Measurements from ENCODE around the gene LTBP1. TPM values are rescaled to one million over a fixed set of nuclear protein-coding genes. Genes with fewer than 3 reads are reported as not detected.

LTBP1 gene
- total and polyA plus RNA-seq, 10 of the 15 experiments (the other 5 are each of a cell fraction or from before 2014, with no cell fraction given): 0.01 to 0.28 (median 0.12) TPM; not detected in 2

DNA sequence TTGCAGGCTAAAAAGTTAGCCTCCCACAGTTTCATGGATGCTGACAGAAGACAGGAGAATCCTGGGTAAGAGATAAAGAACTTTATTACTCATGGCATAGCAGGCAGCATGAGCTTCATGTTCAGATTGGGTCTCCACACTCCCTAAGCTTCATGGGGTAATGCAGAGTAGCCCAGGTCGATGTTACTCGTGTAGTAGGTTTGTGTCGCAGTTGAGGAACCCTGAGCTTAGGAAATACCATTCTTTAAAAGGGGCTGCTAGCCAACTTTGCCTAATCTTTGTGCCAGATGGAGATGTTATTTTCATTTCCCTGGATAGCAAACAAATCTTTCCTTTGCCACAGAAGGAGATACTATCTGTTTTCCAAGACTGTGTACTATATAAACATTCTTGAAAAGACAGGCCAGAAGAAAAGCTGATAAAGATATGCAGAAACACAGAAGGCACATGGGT, 117.6 kb downstream of the LTBP1 start (continued):
- TF ChIP-seq, protein P1, sequence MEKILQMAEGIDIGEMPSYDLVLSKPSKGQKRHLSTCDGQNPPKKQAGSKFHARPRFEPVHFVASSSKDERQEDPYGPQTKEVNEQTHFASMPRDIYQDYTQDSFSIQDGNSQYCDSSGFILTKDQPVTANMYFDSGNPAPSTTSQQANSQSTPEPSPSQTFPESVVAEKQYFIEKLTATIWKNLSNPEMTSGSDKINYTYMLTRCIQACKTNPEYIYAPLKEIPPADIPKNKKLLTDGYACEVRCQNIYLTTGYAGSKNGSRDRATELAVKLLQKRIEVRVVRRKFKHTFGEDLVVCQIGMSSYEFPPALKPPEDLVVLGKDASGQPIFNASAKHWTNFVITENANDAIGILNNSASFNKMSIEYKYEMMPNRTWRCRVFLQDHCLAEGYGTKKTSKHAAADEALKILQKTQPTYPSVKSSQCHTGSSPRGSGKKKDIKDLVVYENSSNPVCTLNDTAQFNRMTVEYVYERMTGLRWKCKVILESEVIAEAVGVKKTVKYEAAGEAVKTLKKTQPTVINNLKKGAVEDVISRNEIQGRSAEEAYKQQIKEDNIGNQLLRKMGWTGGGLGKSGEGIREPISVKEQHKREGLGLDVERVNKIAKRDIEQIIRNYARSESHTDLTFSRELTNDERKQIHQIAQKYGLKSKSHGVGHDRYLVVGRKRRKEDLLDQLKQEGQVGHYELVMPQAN (conservative IDR thresholded peaks at IDR 0.05): no peak

DNA sequence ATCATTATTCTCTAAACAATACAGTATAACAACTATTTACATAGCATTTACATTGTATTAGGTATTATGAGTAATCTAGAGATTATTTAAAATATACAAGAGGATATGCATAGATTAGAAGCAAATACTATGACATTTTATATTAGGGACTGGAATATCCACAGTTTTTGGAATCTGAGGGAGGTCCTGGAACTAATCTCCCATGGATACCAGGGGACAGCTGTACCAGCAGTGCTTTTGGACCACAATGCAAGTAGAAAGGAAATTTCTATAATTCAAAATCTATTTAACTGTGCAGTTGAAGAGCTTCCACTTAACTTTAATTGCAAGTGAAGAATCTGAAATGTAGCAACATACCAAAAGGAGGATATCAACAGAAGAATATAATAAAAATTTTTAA, 120.8 kb downstream of the LTBP1 start:
- ChIA-PET RAD21 (ENCODE audit: unreplicated experiment) (no interaction called here), CTCF (no interaction called here), SMC1A (ENCODE audit: uncharacterized antibody, unreplicated experiment) (no interaction called here), POLR2A (no interaction called here)
- Histone ChIP-seq H3K27me3 (replicated peaks in 1 of 2; ENCODE audit: control insufficient read depth in 2 of 2, insufficient read depth in 2 of 2, low read length in 1 of 2) (no peaks in the 10 kb centered on the region; a peak in 1 of 4 replicates), H3K9me3 (replicated peaks; ENCODE audit: control insufficient read depth, insufficient read depth, low read length) (no peaks in the 10 kb centered on the region), H3K4me1 (ENCODE audit: control insufficient read depth, insufficient read depth, low read length) (no peaks in the 10 kb centered on the region), H3K9ac (ENCODE audit: control insufficient read depth, insufficient read depth, low read length) (no peak overlapping the region), H3K79me2 (ENCODE audit: control insufficient read depth, insufficient read depth, low read length) (no peaks in the 10 kb centered on the region), H3K4me3 (no peak overlapping the region), H3K4me2 (ENCODE audit: control insufficient read depth, insufficient read depth) (no peak overlapping the region), H3K27ac (ENCODE audit: control insufficient read depth, insufficient read depth) (no peak overlapping the region), H4K20me1 (ENCODE audit: control insufficient read depth, insufficient read depth) (no peaks in the 10 kb centered on the region), H2AFZ (ENCODE audit: control insufficient read depth, low read depth, low read length) (no peak overlapping the region), H3K36me3 (ENCODE audit: control insufficient read depth in 2 of 2, insufficient read depth in 2 of 2, low read length in 1 of 2) (no peaks in the 10 kb centered on the region)
- TF ChIP-seq POLR2A (IDR thresholded peaks at IDR 0.05; ENCODE audit: low read depth, low read length): no peak
- no peak for TF ChIP-seq PAX8 (IDR thresholded peaks at IDR 0.05)
- no peak for TF ChIP-seq ZSCAN29 (IDR thresholded peaks at IDR 0.05)
- TF ChIP-seq NBN (IDR thresholded peaks at IDR 0.05): no peak
- intact Hi-C loops (cut with micrococcal nuclease; ENCODE audit: unreplicated experiment): no loop called here
- no peak for DNase-seq (ENCODE audit: low read depth, low spot score)
- in situ Hi-C loops (cut with MboI): no loop called here
- no peak for ATAC-seq
- no TSS peak for BruUV-seq (replicated peaks)
- FAIRE-seq: no peak

DNA sequence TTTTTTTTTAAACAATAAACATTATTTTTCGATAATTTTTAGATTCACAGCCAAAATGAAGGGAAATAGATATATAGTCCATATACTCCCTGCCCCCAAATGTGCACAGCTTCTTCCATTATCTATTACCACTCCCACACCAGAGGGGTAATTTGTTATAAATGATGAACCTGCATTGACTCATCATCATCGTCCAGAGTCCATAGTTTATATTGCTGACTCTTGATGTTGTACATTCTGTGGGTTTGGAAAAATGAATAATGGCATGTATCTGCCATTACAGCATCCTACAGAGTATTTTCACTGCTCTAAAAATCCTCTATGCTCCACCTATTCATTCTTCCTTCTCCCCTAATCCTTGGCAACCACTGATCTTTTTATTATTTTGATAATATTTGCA, 121.5 kb downstream of the LTBP1 start:
- Histone ChIP-seq H3K4me2 (ENCODE audit: control insufficient read depth, insufficient read depth) (no peak overlapping the region), H3K79me2 (ENCODE audit: control insufficient read depth, insufficient read depth, low read length) (no peaks in the 10 kb centered on the region), H3K27me3 (replicated peaks in 1 of 2; ENCODE audit: control insufficient read depth in 2 of 2, insufficient read depth in 2 of 2, low read length in 1 of 2) (no peaks in the 10 kb centered on the region; a peak in 1 of 4 replicates), H3K9me3 (replicated peaks; ENCODE audit: control insufficient read depth, insufficient read depth, low read length) (no peaks in the 10 kb centered on the region), H3K4me3 (no peak overlapping the region), H3K9ac (ENCODE audit: control insufficient read depth, insufficient read depth, low read length) (no peak overlapping the region), H2AFZ (ENCODE audit: control insufficient read depth, low read depth, low read length) (no peak overlapping the region), H4K20me1 (ENCODE audit: control insufficient read depth, insufficient read depth) (no peaks in the 10 kb centered on the region), H3K36me3 (ENCODE audit: control insufficient read depth in 2 of 2, insufficient read depth in 2 of 2, low read length in 1 of 2) (no peaks in the 10 kb centered on the region), H3K4me1 (ENCODE audit: control insufficient read depth, insufficient read depth, low read length) (no peaks in the 10 kb centered on the region), H3K27ac (ENCODE audit: control insufficient read depth, insufficient read depth) (no peak overlapping the region)
- ChIA-PET POLR2A (no interaction called here), CTCF (no interaction called here), RAD21 (ENCODE audit: unreplicated experiment) (no interaction called here), SMC1A (ENCODE audit: uncharacterized antibody, unreplicated experiment) (no interaction called here)
- no TSS peak for BruUV-seq (replicated peaks)
- FAIRE-seq (no peak), DNase-seq (ENCODE audit: low read depth, low spot score) (no peak), ATAC-seq (no peak)
- in situ Hi-C loops (cut with MboI) (no loop called here), intact Hi-C loops (cut with micrococcal nuclease; ENCODE audit: unreplicated experiment) (no loop called here)
- 28% methylated on average over 2 of the region's 2 CpGs for WGBS (ENCODE audit: insufficient coverage, insufficient replicate concordance, low lambda C conversion rate, missing lambda C conversion rate)
- TF ChIP-seq BCL11A (IDR thresholded peaks at IDR 0.05; ENCODE audit: low read depth, low read length) (no peak), JUNB (IDR thresholded peaks at IDR 0.05) (no peak), TBL1XR1 (IDR thresholded peaks at IDR 0.05; ENCODE audit: low read depth, low read length) (no peak), SMC3 (IDR thresholded peaks at IDR 0.05; ENCODE audit: borderline replicate concordance, low read length) (no peak), ZNF207 (IDR thresholded peaks at IDR 0.05; ENCODE audit: borderline replicate concordance) (no peak), BACH1 (IDR thresholded peaks at IDR 0.05; ENCODE audit: borderline replicate concordance) (no peak), MYC (IDR thresholded peaks at IDR 0.05; ENCODE audit: insufficient read depth, insufficient read length, insufficient replicate concordance, low read length, severe bottlenecking) (no peak), MEF2A (IDR thresholded peaks at IDR 0.05; ENCODE audit: insufficient read depth, low read depth, low read length) (no peak), DPF2 (IDR thresholded peaks at IDR 0.05) (no peak)
- TF ChIP-seq, protein P2, sequence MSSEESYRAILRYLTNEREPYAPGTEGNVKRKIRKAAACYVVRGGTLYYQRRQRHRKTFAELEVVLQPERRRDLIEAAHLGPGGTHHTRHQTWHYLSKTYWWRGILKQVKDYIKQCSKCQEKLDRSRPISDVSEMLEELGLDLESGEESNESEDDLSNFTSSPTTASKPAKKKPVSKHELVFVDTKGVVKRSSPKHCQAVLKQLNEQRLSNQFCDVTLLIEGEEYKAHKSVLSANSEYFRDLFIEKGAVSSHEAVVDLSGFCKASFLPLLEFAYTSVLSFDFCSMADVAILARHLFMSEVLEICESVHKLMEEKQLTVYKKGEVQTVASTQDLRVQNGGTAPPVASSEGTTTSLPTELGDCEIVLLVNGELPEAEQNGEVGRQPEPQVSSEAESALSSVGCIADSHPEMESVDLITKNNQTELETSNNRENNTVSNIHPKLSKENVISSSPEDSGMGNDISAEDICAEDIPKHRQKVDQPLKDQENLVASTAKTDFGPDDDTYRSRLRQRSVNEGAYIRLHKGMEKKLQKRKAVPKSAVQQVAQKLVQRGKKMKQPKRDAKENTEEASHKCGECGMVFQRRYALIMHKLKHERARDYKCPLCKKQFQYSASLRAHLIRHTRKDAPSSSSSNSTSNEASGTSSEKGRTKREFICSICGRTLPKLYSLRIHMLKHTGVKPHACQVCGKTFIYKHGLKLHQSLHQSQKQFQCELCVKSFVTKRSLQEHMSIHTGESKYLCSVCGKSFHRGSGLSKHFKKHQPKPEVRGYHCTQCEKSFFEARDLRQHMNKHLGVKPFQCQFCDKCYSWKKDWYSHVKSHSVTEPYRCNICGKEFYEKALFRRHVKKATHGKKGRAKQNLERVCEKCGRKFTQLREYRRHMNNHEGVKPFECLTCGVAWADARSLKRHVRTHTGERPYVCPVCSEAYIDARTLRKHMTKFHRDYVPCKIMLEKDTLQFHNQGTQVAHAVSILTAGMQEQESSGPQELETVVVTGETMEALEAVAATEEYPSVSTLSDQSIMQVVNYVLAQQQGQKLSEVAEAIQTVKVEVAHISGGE (CRISPR knock-in tag; IDR thresholded peaks at IDR 0.05): no peak

All from GM12878 (cell line).